ENCODE results near the gene UBB.

Gene UBB

DNA sequence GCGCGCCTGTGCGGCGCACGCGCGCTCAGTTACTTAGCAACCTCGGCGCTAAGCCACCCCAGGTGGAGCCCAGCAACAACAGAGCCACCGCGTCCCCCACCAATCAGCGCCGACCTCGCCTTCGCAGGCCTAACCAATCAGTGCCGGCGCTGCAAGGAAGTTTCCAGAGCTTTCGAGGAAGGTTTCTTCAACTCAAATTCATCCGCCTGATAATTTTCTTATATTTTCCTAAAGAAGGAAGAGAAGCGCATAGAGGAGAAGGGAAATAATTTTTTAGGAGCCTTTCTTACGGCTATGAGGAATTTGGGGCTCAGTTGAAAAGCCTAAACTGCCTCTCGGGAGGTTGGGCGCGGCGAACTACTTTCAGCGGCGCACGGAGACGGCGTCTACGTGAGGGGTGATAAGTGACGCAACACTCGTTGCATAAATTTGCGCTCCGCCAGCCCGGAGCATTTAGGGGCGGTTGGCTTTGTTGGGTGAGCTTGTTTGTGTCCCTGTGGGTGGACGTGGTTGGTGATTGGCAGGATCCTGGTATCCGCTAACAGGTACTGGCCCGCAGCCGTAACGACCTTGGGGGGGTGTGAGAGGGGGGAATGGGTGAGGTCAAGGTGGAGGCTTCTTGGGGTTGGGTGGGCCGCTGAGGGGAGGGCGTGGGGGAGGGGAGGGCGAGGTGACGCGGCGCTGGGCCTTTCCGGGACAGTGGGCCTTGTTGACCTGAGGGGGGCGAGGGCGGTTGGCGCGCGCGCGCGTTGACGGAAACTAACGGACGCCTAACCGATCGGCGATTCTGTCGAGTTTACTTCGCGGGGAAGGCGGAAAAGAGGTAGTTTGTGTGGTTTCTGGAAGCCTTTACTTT lies at the start of gene UBB:
Gene UBB (plus strand): TSS at position 452 of the 856 bp plus-strand sequence. CDS start 817 bp downstream, outside the sequence.
- peak; percentile 64 for DNase-seq

GRCh38 chr17:16338391-16338790 lies 42.5 kb upstream of the UBB start:
- DNase-seq: no peak

DNA sequence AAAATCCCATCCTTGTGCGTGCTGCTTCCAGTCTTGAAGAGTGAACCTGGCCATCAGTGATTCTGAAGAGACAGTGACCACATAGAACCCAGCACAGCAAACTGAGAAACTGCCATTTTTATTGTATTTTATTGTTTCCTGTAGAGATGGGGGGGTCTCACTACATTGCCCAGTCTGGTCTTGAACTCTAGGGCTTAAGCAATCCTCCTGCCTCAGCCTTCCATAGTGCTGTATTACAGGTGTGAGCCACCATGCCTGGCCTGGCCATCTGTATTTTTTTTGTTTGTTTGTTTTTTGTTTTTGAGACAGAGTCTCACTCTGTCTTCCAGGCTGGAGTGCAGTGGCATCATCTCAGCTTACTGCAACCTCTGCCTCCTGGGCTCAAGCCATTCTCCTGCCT lies 41.5 kb upstream of the UBB start:
- DNase-seq: no peak

DNA sequence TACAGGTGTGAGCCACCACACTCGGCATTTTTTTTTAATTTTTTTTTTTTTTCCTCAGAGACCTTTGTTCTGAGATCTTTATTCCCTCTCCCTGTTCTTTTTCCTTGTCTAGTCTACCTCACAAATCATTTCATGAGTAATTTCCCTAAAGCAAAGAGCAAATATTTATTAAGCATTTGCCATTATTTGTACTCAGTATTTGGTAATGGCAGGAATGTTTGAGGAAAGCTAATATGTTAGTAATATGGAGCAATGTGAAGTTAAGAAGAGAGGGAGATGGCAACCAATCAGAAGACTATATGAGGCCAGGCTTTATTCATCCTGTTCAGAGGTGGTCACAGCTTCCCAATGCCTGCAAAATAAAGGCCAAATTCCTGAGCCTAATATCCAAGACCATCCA lies 40.9 kb upstream of the UBB start:
- DNase-seq: no peak

- no peak for DNase-seq
Observed at GRCh38 chr17:16342979-16343378, 37.9 kb upstream of the UBB start.

GRCh38 chr17:16343569-16343968 lies 37.3 kb upstream of the UBB start:
- no peak for DNase-seq

GRCh38 chr17:16345565-16345964 lies 35.3 kb upstream of the UBB start:
- no peak for DNase-seq

DNA sequence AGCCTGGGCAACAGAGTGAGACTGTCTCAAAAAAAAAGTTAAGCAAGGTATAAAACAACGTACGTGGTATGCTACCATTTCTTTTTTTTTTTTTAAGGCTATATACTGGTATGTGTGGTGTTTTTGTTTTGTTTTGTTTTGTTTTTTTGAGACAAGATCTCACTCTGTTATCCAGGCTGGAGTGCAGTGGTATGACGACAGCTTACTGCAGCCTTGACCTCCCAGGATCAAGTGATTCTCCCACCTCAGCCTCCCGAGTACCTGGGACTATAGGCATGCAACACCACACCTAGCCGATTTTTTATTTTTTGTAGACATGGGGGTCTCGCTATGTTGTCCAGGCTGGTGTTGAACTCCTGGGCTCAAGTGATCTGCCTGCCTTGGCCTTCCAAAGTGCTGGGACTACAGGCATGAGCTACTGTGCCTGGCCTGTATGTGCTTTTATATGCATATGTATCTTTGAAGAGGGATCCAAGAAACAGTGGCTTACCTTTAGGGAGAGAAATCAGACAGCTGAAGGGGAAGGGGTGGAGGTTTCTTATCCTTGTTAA lies 34.1 kb upstream of the UBB start:
- DNase-seq: no peak

DNA sequence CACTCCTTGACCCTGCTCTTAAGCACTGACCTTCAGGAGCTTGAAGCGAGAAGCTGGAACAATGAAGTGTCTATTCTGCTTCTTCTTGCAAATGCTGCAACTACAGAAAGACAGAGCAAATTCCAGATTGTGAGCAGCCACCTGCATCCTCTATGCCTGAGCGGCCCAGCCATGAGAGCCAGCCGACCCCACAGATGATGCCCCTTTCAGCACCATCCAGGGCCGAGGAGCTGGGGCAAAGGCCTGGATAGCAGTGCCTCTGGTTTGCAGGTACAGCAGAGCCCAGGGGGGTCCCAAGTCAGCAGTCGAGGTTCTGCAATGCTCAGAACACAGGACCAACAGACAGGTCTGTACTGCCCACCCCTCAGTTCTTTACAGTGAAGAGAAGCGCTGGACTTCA lies 32.3 kb upstream of the UBB start:
- DNase-seq: no peak

DNA sequence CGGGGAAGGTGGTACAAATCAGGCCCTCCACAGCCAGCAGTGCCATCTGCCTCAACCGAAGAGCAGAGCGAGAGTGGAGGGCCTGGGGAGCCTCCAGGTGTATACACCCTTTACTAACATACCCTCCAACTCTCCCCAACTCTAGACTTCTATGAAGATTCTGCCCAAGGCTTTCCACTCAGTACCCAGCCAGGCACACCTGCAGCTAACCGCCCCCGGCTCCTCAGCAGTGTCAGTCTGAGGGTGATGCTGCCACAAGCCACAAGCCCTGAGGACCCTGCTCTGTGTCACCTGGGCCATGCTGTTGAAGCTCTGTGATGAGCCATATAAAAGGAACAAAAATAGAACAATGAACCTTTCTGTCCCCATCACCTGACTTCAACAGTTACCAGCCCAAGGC lies 31.5 kb upstream of the UBB start:
- DNase-seq: no peak

DNA sequence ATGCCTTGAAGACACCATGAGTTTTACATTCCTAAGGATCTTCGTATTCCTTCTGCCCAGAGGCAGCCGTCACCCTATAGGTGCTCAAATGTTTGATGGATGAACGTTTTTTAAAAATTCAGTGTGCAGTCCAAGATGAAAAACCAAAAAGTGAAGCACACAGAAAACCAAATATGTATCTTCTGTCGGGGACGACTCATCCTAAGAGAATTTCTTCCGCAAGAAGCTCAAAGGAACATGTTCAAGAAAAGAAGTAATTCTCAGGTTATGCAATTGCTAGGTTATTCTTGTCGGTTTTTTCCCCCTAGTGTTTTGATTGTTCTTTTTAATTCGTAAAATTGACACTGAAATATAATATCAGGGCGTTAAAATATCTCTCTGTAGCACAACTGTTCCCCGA lies 29.1 kb upstream of the UBB start:
- no peak for DNase-seq

DNA sequence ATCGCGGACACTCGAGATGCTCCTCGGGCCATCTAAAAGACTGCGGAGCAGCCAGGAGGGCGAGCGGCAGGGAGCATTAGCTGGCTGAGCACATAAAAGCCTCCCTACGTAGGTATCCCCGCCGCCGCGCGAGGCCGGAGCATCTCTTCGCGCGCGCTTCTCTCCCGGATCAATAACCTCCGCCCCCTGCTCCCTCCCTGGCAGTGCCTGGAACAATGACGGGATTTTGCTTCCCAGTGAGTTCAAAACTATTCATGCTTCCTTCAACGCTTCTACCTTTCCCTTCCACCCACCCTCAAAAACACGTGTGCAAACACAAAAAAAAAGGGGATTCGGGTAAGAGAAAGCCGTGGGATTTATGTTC lies 28.6 kb upstream of the UBB start:
- DNase-seq: no peak

GRCh38 chr17:16352667-16353316 lies 28.1 kb upstream of the UBB start:
- DNase-seq: peak; percentile 12

GRCh38 chr17:16353317-16354174 lies 27.3 kb upstream of the UBB start, which contains the start of gene CENPV:
TSS of gene CENPV (minus strand) at chr17:16353469. CDS start at chr17:16353436, 33 bp downstream.
- DNase-seq: no peak

- no peak for DNase-seq
Observed at GRCh38 chr17:16354585-16354984, 26.3 kb upstream of the UBB start.

GRCh38 chr17:16358394-16358793 lies 22.5 kb upstream of the UBB start:
- DNase-seq: no peak

GRCh38 chr17:16361874-16362273 lies 19.0 kb upstream of the UBB start:
- DNase-seq: no peak

DNA sequence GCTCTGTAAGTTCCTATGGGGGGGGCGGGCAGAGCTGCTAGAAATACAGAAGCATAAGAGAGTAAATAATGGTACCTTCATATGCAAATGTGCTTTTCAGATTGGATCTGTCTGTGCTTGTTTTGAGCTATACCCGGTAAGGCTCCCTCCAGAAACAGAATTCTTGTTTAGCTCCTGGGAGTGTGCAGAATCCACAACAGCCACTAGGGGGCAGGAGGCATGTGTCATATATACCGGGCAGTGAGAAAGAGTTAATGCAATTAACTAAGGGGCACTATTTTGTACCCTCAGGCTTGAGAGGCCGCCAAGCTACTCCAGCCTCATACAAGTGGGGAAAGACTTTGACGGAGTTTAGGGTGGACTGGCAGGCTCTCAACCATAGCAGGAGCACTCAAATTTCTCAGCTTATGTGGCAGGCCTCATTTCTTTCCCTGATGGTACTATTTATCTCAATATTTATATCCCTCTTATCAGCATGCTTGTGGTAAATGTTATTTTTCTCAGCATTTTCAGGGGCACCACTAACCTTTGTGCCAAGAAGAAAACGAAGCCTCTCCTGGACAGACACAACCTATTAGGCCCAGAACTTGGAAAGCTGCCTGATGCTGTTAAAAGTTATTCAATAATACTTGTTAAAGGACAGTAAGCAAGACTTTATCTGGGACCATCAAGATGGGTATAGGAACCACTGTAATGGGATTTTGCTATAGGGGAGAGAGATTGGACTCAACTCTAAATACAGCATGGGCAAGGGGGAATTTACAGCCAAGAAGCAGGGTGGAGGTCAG lies 16.9 kb upstream of the UBB start:
- peak; percentile 8 for DNase-seq

DNA sequence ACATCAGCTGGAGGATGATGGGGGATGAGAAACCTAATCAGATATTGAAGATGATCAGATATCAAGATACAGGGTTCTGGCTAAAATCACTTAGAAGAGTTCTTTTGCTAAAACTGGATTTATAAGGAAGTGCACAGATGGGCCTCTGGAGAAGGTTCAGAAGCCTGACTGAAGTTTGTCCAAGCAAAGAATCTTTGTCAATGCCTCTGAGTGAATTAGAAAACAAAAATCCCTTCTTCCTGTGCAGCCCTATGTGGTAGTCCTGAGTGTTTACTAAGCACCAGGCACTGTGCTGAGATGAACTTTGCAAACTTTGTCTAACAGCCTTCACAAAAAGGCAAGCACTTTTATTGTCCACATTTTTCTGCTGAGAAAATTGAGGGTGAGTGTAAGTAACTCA lies 16.3 kb upstream of the UBB start:
- no peak for DNase-seq

GRCh38 chr17:16371742-16372141 lies 9.1 kb upstream of the UBB start:
- DNase-seq: no peak

DNA sequence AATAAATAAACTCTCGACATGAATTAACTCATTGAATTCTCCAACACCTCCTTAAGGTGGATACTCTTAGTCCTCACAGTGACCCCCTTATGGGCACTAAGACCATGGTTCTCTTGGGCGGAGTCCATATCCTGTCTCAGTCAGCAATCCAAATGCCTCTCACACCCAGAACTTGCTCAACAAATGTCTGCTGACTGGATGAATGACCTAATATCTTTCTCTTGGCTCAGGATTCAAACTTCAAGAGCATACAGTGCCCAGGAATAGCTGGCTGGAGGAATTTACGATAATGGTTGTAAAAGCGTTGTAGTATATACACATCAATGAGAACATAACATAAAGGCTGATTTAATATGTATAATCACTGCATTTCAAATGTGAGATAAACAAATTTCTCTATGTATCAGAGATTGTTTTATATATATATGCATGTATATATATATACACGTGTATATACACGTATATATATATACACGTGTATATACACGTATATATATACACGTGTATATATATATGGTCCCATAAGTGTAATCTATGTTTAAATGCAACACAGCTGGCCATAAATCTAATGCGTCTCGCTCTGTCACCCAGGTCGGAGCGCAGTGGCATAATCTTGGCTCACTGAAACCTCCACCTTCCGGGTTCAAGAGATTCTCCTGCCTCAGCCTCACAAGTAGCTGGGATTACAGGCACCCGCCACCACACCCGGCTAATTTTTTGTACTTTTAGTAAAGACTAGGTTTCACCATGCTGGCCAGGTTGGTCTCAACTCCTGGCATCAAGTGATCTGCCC lies 6.5 kb upstream of the UBB start:
- no peak for DNase-seq

GRCh38 chr17:16377941-16378341 lies 3.0 kb upstream of the UBB start:
- no peak for DNase-seq

All from KG1 (cell line).